HG03565 (cell line): ENCODE results near the gene XCR1.
A peak's percentile ranks its signal among the peaks of the same experiment; 100 is the strongest.
"Not testable (repeated sequence)": the region's sequence is repeated elsewhere in the genome, so short reads cannot be mapped to it uniquely, and the experiment has no call there.

Source experiments
- ATAC-seq: cut with Tn5 transposase; IDR thresholded peaks from one replicate; pipeline ENCODE4 v1.9.1; 2021; ENCODE audit warnings: mild to moderate bottlenecking, moderate library complexity; ENCODE audit not compliant: unreplicated experiment

The XCR1 gene, protein sequence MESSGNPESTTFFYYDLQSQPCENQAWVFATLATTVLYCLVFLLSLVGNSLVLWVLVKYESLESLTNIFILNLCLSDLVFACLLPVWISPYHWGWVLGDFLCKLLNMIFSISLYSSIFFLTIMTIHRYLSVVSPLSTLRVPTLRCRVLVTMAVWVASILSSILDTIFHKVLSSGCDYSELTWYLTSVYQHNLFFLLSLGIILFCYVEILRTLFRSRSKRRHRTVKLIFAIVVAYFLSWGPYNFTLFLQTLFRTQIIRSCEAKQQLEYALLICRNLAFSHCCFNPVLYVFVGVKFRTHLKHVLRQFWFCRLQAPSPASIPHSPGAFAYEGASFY

DNA sequence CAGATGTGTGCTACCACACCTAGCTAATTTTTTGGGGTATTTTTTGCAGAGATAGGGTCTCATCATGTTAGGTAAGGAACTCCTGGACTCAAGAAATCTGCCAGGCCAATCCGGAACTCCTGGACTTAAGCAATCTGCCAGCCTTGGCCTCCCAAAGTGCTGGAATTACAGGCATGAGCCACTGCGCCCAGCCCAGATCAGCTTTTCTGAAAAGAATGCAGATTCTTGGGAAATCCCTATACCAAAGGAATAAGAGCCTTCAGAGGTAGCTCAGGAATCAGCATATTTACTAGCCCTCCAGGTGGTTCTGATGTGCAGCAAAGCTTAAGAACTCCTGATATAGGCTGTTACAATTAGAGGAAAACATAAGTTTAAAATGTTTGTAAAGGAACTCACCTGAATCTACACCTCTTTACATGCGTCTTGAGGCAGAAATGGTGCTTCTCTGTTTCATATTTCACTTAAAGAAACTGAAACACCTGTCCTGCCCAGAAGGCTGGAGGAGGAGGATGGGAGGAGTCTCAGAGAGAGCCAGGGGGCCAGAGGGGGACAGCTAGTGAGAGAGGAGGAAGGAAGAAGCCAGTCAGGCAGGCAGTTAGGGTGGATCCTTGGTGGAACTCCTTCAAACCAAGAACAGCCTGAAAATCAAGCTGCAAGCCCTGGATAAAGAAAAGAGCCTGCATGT, at the start of gene XCR1:
XCR1 (minus strand) TSS at position 463 of the 685 bp plus-strand sequence. CDS start 5,536 bp downstream, outside the sequence.
- ATAC-seq = no peak

DNA sequence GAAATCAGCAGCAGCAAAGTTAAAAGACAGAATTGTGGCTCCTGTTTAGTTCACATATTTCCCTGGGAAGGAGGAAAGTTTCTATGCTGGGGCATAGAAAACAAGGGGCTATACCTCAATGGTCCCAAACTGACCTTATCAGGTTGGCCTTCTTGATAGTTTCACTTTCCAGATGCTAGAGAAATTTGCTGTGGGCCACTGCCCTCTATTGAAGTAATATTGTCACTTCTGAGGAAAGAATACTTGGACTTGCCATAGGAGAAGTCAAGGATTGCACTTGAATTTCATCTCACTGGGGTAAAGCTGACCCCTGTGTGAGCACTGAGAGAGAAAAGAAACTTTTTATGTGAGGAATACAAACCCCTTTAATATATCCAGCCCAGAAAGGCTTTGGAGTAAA, 49.3 kb upstream of the XCR1 start:
- ATAC-seq = no peak

DNA sequence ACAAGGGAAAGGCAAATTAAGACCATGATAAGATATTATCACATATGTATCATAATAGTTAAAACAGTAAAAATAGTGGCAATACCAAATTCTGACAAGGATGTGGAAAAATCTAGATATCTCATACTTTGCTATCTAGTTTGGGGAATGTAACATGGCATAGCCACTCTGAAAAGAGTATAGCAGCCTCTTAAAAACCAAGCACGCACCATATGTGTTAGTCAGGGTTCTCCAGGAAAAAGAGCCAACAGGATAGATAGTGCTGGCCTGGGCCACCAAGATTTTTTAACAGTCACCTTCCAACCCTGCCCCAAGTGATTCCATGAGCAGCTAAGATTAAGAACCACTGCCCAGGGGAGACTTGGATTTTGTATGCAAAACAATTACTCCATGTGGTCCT, 48.5 kb upstream of the XCR1 start:
- no peak for ATAC-seq

DNA sequence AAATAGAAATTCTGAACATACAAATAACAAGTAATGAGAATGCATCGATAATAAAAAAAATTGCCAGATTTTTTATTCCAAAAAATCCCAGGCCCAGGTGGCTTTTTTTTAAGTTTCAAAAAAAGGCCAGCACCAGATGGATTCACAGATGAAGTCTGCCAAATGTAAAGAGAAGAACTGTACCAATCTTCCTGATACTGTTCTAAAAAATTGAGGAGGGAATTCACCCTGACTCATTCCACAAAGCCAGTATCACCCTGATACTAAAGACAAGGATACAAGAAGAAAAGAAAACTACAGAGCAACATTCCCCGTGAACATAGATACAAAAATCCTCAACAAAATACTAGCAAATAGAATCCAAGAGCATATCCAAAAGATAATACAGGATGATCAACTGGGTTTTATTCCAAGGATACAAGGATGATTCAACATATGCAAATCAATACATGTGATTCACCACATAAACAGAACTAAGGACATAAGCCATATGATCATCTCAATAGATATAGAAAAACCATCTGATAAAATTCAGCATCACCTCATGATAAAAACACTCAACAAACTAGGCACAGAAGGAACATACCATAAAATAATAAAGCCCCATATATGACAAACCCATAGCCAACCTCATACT, 44.1 kb upstream of the XCR1 start:
- ATAC-seq = no peak

DNA sequence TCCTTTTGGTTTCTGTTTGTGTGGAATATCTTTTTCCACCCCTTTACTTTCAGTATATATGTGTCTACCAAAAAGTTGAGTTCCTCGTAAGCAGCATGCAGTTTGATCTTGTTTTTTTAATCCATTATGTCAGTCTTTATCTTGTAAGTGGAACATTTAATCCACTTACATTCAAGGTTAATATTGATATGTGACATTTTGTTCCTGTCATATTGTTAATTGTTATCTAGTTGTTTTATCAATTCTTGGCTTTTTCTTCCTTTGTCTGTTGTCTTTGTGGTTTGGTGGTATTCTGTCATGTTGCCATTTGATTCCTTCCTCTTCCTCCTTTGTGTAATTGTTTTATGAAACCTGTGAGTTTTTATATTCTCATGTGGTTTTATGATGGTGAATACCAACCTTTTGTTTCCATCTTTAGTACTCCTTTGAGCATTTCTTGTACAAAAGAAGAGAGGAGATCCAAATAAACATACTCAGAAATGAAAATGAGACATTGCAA, 43.4 kb upstream of the XCR1 start:
- no peak for ATAC-seq

DNA sequence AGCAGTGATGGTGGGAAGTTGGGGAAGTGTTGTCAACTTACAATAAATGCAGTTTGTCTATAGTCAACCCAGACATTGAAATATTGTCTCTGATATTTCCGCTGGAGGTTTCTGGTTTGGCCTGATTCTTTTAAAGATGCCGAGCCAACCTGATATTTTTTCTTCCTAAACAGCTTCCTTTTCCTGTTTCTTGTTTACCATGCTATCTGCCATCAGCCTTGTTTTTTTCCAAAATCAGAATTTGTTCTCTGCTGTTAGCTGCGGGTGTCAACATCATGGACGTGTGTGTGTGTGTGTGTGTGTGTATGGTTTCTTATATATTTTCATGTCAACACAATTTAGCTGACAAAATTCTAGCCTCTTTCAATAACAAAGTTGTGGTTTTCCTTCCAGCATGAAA, 41.2 kb upstream of the XCR1 start:
- ATAC-seq = no peak

DNA sequence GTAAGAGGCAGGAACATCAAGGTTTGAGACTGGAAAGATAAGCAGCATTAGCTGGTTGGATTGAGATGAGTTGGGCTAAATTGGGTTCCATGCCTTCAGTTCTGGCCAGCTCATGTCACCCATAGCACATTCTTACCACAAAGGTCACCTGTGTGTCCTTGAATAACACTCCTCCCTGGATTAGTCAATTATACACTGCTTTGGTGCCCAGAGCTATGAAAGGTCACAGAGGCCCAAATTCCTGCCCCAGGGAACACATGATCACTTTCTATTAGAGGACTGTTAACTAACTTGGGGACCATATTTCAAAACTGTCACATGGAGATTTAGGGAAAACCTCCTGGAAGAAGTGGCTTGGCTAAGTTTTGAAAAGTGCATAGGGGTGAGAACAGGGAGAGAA, 40.1 kb upstream of the XCR1 start:
- no peak for ATAC-seq

DNA sequence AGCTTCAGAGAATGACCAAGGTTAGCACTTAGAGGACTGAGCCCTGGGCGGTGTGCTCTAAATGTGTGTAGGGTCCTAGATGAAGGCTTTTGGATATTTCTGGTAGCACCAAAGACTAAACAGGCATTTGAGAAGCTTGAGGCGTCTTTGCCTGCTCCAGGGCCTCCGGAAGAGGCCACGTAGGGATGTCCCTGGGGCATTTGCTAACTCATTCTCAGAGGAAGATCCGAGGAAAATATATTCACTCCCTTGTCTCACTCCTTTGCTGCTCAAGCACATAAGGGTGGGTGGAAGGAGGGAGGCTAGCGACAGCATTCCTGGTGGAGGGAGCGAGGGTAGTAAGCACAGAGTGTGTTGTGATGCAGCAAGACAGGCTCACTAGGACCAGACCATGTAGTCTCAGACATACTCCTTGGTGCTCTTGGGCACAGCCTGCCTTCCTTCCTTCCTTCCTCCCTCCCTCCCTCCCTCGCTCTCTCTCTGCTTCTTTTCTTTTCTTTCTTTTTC, 38.5 kb upstream of the XCR1 start:
- ATAC-seq = no peak

DNA sequence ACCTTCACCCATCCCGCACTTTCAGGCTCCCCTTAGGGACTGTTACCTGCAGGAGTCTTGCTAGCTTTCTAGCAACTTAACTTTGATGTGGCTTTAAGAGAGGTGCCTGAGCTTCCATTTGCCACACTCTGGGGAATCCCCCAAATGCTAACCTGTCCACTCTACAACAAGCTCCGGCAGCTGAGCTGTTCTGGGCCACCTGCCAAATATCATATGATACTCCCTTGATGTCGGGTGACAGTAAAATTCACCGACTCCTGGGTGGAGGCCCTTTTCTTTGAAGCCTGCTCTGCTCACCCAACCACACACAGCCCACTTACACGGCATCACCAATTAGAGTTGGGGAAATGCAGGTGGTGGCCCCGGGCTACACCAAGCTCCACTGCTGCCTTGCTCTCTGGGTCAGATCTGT, 38.0 kb upstream of the XCR1 start:
- ATAC-seq = peak; percentile 54

DNA sequence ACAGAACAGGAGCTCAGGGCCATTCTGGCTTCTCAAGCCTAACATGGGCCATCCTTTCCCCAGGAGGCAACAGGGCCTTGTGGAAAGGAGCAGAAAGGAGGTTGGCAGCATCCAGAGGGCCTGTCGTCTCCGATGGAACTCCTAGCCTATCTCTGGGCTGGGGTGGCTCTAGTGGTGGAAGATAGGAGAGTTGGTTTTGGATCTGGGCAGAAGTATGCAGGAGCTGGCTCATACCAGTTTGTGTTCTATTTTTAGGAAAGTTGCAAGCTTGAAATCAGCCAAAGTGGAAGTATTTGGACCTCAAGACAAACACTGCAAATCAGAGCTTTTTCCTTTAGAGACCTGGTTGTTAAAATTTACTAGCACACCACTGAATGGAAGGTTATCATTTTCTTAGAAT, 35.4 kb upstream of the XCR1 start:
- ATAC-seq = no peak

DNA sequence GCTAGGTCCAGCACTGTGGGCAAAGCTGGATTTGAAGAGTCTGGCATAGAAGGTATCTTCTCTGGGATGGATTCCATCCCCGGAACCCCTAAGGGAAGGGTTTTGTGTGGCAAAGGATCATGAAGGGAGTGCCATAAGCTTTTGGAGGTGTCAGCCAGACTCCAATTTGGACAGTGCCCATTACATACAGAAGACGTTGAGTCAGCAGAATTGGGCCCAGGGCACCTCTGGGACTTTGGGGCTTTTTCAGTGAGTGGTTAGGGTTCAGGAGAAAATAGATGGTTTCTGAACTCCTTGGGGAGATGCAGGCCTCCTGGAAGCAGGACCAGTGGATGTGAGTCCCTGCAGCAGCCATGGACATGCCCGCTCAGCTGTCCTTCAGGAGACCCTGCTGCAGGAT, 34.6 kb upstream of the XCR1 start:
- no peak for ATAC-seq

DNA sequence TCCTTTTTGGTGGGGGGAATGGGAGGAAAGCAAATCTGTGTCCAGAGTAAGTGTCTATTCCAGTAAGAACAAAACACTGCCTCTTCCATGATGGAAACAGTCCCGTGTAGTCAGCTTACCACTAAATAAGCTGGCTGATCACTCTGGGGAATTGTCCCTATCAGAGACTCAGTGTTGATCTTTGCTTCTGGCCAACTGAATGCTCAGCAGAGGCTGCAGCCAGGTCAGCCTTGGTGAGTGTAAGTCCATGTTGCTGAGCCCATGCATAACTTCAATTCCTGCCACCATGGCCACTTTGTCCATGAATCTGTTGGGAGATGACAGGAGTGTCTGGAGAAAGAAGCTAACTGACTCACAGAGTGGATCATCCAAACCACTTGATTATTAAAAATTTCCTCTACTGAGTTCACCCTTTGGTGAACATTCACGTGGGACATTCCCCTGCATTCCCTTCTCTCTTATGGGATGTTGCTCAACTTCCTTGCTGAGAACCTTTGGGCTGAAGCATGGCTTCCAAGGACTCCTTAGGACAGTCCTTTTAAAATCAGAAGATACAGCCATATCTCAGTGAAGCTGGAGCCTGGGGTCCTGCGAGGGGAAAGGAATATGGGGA, 33.9 kb upstream of the XCR1 start:
- no peak for ATAC-seq

DNA sequence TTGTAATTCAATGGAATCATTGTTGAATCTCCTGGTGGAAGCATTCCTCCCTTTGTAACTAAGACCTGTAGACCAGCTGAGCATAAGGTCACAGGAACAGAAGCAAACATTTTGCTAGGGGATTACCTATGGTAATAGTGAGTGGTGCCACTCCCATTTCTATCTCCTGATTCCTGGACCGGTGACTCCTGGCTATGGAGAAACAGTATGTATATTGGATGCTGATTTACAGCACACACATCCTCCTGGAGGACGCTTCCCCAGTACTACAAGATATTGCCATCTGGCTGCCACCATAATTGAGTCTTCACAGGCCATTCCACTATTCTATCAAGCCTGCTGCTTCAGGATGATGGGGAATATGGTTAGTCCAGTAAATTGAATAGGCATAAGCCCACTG, 33.3 kb upstream of the XCR1 start:
- ATAC-seq = no peak

DNA sequence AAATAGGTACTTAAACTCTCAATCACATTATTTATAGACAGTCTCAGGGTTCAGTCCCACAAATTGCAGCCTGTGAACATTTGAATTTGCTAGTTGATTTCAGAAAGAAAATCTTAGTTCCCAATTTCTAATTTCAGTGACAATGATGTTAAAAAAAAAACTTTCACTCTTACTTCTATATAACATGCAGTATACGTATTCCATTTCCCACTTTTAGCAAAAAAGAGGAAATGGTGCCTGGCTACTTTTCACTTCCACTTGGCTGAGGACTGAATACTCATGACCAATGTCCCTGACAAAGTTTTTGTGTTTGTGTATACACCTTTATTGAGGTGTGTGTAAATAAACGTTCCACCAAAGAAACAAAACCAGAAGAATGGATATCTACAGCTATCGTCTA, 32.1 kb upstream of the XCR1 start:
- no peak for ATAC-seq

DNA sequence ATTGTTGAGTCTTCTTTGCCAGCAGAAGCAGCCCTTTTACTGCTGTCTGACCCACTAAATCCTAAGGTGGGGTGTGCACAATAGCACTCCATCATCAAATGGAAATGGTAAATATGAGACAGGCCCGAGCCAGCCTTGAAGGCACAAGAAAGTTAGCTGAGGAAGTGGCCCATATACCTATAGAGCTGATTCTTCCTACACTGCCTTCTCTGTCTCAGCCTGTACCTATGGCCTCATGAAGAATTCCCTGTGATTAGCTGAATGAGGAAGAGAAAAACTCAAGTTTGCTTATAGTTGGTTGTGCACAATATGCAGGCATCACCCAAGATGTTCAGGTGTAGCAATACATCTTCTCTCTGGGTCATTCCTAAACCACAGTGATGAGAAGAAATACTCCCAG, 31.7 kb upstream of the XCR1 start:
- no peak for ATAC-seq

DNA sequence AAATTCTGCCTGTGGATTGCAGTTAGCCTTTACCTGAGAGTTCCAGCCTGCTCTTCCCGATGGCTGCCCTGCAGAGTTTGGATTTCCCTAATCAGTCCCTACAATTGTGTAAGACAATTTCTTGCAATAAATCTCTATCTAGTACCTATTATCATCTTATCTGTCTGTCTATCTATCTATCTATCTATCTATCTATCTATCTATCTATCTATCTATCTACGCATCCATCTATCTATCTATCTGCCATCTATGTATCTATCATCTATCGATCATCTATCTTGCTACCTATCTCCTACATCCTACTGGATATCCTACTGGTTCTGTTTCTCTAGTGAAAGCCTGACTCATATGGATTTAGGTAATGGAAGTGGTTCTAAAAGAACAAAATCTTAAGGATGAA, 30.4 kb upstream of the XCR1 start:
- ATAC-seq = no peak

DNA sequence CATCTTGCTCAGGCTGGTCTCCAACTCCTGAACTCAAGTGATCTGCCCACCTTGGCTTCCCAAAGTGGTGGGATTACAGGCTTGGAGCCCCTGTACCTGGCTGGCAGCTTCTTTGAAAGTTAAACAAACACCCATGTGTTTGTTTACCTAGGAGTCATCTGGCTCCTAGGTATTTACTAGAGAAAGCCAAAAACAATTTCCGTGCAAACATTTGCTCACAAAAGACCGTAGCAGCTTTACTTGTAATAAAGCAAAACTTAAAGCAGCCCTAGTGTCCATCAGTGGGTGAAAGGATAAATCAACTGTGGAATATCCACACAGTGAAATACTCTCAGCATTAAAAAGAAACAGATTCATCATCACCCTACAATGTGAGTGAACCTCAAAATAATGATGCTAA, 29.4 kb upstream of the XCR1 start:
- ATAC-seq = no peak

DNA sequence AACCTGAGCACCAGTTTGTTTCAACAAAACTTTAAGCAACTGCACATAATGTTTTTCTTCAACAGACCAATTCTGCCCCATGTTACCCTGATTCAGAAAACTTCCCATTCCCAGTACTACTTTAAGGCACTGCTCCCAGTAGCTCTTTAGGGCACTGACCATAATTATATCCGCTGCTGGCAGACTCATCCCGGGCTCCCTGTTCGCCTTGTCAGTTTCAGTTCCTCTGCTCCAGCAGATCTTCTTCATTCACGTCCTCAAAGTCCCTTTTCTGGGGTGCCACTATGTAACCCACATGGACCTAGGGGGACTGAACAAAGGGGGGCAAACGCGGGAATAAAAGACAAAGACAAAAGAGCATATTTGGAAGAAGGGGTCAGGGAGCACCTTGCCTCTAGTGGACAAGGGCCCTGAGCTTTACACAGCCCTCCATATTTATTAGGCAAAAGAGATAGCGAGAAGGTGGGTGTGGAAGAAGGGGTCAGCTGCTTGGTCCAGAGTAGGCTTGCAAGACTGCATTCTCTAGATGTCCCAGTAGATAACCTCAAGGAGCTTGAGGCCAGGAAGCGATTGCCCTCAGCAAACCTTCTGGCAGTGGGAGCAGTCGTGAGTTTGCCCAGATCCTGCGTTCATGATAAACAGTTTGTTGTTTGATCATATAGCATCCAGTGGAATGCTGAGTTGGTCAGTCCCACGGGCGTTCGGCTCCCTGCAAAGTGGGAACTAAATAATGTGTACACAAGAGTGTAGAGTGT, 26.7 kb upstream of the XCR1 start:
- ATAC-seq = not testable (repeated sequence)

DNA sequence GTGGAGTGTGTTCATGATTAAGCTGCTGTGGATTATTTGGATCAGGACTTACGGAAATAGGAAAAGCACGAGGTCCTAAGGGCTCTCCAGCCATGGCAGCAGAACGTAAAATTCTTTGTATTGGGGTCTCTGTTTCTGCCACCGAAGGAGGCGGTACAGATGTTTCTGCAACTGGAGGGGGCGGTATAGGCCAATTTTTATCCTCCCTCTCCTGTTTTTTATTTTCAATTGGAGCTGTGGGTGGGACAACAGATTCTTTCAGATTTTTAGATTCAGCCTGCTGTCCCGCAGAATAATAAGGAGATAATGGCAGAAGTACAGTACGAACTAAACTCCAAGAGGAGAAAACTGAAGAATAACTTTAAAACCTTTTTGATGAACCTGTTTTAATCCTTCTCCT, 26.0 kb upstream of the XCR1 start:
- ATAC-seq = not testable (repeated sequence)

DNA sequence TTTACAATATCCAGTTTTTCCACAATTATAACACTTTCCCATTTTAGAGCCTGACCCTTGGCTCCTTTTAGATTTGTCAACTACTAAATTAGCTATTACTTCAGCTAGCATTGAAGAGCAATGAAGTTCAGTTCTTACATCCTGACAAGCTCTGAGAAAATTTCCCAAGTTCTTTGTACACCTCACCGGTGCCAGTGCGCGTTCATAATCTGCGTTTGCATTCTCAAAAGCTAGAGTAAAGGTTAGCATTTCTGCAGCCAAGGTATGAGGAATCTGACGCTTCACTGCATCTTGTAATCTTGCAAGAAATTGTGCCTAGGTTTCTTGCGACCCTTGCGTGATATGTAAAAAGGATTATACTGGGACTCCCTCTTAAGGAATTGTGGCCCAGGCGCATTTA, 25.2 kb upstream of the XCR1 start:
- no peak for ATAC-seq

DNA sequence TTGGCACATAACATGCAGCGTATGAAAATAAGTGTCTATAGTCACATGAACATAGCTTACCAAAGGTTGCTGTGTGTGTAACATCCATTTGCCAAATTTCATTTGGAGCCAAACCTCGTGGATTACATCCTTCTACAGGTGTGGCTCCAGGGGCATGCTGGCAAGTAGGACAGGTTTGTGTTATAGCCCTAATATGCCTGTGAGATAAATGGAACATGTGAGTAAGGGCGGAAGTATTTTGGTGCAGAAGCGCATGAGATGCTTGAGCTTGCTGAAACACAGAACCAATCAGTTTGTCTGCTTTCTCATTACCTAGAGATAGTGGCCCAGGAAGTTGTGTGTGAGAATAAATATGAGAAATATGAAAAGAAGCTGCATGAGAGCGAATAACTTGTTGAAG, 21.8 kb upstream of the XCR1 start:
- ATAC-seq = no peak
